ENCODE data around the gene TPH2. TPM values are rescaled to one million over a fixed set of nuclear protein-coding genes. Genes with fewer than 3 reads are reported as not detected.

TPH2 gene
- polyA plus RNA-seq, 2 of the 4 experiments (the other 2 are of a cell fraction) = not detected

- WGBS (ENCODE audit: missing lambda C conversion rate) = 16% methylated on average over 2 of the region's 2 CpGs
- no peak for TF ChIP-seq REST (IDR thresholded peaks at IDR 0.05)
- no peak for TF ChIP-seq GATA3 (IDR thresholded peaks at IDR 0.05; ENCODE audit: borderline replicate concordance)
- no peak for TF ChIP-seq CHD2 (IDR thresholded peaks at IDR 0.05; ENCODE audit: low read length, partially characterized antibody)
- no peak for TF ChIP-seq PBX3 (IDR thresholded peaks at IDR 0.05)
- TF ChIP-seq NFE2L2 (conservative IDR thresholded peaks at IDR 0.05; ENCODE audit: low read length) = no peak
- TF ChIP-seq FOSB (CRISPR knock-in tag; IDR thresholded peaks at IDR 0.05) = no peak
- TF ChIP-seq HOXB13 (CRISPR knock-in tag; IDR thresholded peaks at IDR 0.05; ENCODE audit: low read depth) = no peak
- no peak for TF ChIP-seq NR3C1 (IDR thresholded peaks at IDR 0.05)
- TF ChIP-seq MYC (IDR thresholded peaks at IDR 0.05; ENCODE audit: borderline replicate concordance, low read length) = no peak
- TF ChIP-seq PHF8 (IDR thresholded peaks at IDR 0.05; ENCODE audit: borderline replicate concordance, low read depth) = no peak
- no peak for TF ChIP-seq ZFP36 (IDR thresholded peaks at IDR 0.05; ENCODE audit: borderline replicate concordance, partially characterized antibody)
- no peak for TF ChIP-seq EP300 (IDR thresholded peaks at IDR 0.05)
- TF ChIP-seq HOXA7 (CRISPR knock-in tag; IDR thresholded peaks at IDR 0.05) = no peak
- TF ChIP-seq FOXS1 (CRISPR knock-in tag; IDR thresholded peaks at IDR 0.05) = no peak
- no peak for TF ChIP-seq RCOR1 (IDR thresholded peaks at IDR 0.05; ENCODE audit: low read depth, low read length)
- H3K9me3 ChIP-seq = no peaks in the 10 kb centered on the region
- ChIA-PET POLR2A (no interaction called here), CTCF (interaction anchor here (0.7 kb wide), 1 partner anchor 377 kb away, joined by 3 read pairs; no protein-coding TSS in a partner anchor)
- ATAC-seq (no peak), FAIRE-seq (no peak), DNase-seq (ENCODE audit: low read depth in 1 of 2, low spot score in 1 of 2) (no peak)
- H3K4me2 ChIP-seq = no peak overlapping the region
- H3K27ac ChIP-seq = no peak overlapping the region
- H3K4me3 ChIP-seq = no peak overlapping the region
- H3K4me1 ChIP-seq = no peaks in the 10 kb centered on the region
Observed at GRCh38 chr12:71958056-71958455, 19.4 kb downstream of the TPH2 start.

GRCh38 chr12:71958457-71958856, 19.8 kb downstream of the TPH2 start:
- ATAC-seq (no peak), FAIRE-seq (no peak), DNase-seq (ENCODE audit: low read depth in 1 of 2, low spot score in 1 of 2) (no peak)
- WGBS (ENCODE audit: missing lambda C conversion rate) = 14% methylated on average over 2 of the region's 2 CpGs
- ChIA-PET POLR2A (no interaction called here), CTCF (interaction anchor here (0.7 kb wide), 1 partner anchor 378 kb away, joined by 3 read pairs; no protein-coding TSS in a partner anchor)
- Histone ChIP-seq H3K4me2 (no peak overlapping the region), H3K4me3 (no peak overlapping the region), H3K27ac (no peak overlapping the region), H3K9me3 (no peaks in the 10 kb centered on the region), H3K4me1 (no peaks in the 10 kb centered on the region)
- TF ChIP-seq HDAC2 (IDR thresholded peaks at IDR 0.05) (no peak), ATOH8 (CRISPR knock-in tag; IDR thresholded peaks at IDR 0.05; ENCODE audit: low read depth) (no peak), HMGXB4 (CRISPR knock-in tag; IDR thresholded peaks at IDR 0.05; ENCODE audit: borderline replicate concordance) (no peak), TFCP2L1 (CRISPR knock-in tag; IDR thresholded peaks at IDR 0.05) (no peak), JUN (IDR thresholded peaks at IDR 0.05) (no peak), CBX2 (IDR thresholded peaks at IDR 0.05; ENCODE audit: borderline replicate concordance, low read depth) (no peak), HES2 (IDR thresholded peaks at IDR 0.05) (no peak), RFX5 (IDR thresholded peaks at IDR 0.05) (no peak), GATA3 (IDR thresholded peaks at IDR 0.05; ENCODE audit: borderline replicate concordance) (no peak), RCOR1 (IDR thresholded peaks at IDR 0.05; ENCODE audit: low read depth, low read length) (no peak), POLR2A (IDR thresholded peaks at IDR 0.05; ENCODE audit: low read length) (no peak), FOSB (CRISPR knock-in tag; IDR thresholded peaks at IDR 0.05) (no peak), MAZ (IDR thresholded peaks at IDR 0.05; ENCODE audit: borderline replicate concordance, low read depth, low read length) (no peak), EP300 (IDR thresholded peaks at IDR 0.05) (no peak), REST (IDR thresholded peaks at IDR 0.05) (no peak), ZFP36 (IDR thresholded peaks at IDR 0.05; ENCODE audit: borderline replicate concordance, partially characterized antibody) (no peak)
